ENCODE results near the gene RET.

RET gene

DNA sequence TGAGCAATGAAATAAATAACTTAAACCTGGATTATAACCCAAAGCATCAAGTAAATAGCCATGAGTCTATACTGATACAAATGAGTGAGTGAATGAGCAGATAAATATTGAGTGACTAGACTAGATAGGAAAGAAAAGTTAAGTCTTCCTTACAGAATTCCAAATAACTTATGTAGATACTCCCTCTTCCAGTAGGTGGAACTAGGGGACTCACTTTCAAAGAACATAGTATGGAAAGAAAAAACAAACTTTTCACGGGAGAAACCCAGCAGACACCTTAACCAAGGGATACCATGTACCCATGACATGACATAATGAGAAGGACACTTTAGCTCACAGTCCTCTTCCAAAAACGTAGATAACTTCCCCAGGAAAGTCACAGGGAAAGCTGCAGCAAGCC, 93.6 kb downstream of the RET start:
- peak; percentile 22 for DNase-seq
- in situ Hi-C loops (cut with HindIII; ENCODE audit: low pct_ligation_motif_present, low pct_unique_long_range_greater_than_20kb, low sequenced_read_pairs), result no loop called here

DNA sequence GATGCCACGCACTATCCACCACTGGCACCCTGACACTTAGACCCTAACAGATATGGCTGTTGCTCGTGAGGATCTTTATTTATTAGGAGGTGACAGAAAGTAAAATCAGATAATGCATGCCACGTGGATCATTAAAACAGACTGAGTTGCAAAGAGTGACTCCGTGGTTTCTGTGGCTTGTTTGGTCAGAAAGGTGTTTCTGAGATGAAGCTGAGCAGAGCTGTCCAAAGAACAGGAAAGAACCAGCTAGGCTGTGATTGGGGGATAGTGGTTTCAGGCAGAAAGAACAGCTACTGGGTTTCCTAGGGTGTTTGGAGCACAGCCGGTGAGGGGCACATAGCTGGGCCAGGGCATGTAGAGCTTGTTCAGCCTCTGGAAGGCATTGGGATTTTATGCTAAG, 95.8 kb downstream of the RET start:
- in situ Hi-C loops (cut with HindIII; ENCODE audit: low pct_ligation_motif_present, low pct_unique_long_range_greater_than_20kb, low sequenced_read_pairs), result no loop called here

DNA sequence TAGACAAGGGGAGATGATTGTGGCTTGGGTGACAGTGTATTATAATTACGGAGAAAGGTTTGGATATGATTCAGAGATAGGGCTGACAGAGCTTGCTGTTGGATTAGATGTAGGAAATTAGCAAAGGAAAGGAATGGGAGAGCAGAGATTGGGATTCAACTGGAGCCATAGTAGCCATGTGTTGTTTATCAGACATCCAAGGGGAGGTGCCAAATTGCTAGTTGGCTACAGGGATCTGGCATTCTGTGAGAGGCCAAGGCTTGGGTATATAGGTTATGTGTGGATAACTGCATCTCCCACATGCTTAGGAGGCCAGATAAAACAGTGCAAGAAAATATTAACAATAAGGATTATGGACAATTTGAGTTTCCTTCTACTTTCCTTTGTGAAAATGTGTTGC, 96.3 kb downstream of the RET start:
- in situ Hi-C loops (cut with HindIII; ENCODE audit: low pct_ligation_motif_present, low pct_unique_long_range_greater_than_20kb, low sequenced_read_pairs), result no loop called here
- DNase-seq, result no peak

More for the DNA sequence above, 95.8 kb downstream of the RET start:
- DNase-seq, result no peak

DNA sequence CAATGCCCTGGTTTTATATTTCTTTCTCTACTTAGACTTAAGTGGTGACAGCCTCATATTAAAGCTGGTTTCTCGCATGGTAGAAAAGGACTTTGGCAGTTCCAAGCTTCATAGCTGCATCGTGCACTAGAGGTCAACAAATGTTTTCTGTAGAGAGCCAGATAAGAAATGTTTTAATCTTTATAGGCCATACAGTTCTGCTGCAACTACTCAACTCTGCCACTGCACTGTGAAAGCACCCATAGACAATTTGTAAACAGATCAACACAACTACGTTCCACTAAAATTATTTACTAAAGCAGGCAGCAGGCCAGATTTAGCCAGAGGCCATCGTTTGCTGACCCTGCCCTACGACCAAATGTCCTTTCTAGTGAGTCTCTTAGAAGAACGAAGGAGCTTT, 98.1 kb downstream of the RET start:
- in situ Hi-C loops (cut with HindIII; ENCODE audit: low pct_ligation_motif_present, low pct_unique_long_range_greater_than_20kb, low sequenced_read_pairs), result no loop called here
- no peak for DNase-seq

DNA sequence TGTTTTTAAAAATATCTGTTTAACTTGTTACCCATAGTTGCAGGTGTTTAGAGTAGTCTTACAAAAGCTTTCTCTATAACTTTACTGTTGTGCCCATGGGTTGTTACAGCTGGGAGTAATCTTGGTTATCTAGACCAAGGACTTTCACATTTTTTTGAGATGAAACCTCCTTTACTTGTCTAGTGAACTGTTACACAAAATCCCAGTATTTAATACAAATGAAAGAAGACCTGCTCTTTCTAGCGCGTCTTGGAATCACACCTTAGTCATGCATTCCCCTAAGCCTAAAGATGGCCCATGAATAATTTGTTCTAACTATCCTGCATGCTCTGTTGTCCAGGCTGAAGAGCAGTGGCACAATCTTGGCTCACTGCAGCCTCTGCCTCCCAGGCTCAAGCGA, 99.4 kb downstream of the RET start:
- DNase-seq, result peak; percentile 34
- in situ Hi-C loops (cut with HindIII; ENCODE audit: low pct_ligation_motif_present, low pct_unique_long_range_greater_than_20kb, low sequenced_read_pairs), result no loop called here

DNA sequence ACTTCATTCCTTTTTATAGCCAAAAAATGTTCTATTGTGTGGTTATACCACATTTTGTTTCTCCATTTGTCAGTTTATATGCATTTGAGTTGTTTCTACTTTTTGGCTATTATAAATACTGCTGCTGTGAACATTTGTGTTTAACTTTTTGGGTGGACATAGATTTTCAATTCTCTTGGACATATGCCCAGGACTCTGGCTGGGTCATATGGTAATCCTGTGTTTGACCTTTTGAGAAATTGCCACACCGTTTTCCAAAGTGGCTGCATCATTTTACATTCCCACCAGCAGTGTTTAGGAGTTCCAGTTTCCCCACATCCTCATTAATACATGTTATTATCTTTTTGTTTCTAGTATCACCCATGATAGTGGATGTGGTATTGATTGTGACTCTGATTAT, 100.7 kb downstream of the RET start:
- in situ Hi-C loops (cut with HindIII; ENCODE audit: low pct_ligation_motif_present, low pct_unique_long_range_greater_than_20kb, low sequenced_read_pairs), result no loop called here
- no peak for DNase-seq
